Measurements from ENCODE around the gene TRIM36.
A peak's percentile ranks its signal among the peaks of the same experiment; 100 is the strongest.

Gene TRIM36, protein sequence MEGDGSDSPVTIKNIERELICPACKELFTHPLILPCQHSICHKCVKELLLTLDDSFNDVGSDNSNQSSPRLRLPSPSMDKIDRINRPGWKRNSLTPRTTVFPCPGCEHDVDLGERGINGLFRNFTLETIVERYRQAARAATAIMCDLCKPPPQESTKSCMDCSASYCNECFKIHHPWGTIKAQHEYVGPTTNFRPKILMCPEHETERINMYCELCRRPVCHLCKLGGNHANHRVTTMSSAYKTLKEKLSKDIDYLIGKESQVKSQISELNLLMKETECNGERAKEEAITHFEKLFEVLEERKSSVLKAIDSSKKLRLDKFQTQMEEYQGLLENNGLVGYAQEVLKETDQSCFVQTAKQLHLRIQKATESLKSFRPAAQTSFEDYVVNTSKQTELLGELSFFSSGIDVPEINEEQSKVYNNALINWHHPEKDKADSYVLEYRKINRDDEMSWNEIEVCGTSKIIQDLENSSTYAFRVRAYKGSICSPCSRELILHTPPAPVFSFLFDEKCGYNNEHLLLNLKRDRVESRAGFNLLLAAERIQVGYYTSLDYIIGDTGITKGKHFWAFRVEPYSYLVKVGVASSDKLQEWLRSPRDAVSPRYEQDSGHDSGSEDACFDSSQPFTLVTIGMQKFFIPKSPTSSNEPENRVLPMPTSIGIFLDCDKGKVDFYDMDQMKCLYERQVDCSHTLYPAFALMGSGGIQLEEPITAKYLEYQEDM

DNA sequence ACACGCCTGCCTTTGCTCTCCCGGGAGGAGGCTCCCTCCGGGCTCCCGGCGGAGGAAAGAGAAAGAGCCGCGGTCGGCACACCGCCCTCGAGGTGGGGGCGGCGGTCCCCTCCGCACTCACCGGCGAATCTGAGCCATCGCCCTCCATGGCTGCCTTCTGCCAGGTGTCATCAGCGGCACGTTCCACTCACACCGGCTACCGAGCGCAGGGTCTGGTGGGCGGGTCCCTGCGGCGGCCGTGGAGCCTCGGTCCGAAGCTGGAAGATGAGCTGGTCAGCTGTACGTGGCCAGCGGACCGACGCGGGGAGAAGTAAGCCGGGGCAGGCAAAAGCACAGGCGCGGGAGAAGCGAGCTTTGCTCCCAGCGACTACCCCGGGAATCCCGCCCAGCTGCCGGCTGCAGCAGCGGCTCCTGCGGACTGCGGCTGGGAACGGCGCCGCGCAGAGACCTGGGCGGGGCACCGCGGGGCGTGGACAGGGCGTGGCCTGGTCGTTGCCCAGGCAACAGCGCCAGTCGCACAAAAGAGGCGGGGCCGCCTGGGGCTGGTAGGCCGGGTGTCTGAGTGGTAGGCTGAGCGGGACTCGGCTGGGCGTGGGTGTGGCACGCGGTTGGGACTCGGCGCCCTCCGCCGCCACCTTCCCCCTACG lies at the start of gene TRIM36:
TRIM36 (minus strand) TSS at position 422 of the 647 bp plus-strand sequence; CDS start at position 148, 274 bp downstream.
- H2AFZ ChIP-seq (ENCODE audit: low read length, unreplicated experiment): peak within 1 kb of the TSS; percentile 97
- H3K4me1 ChIP-seq (ENCODE audit: control insufficient read depth, insufficient read depth, low read length, unreplicated experiment): no peaks in the 10 kb centered on the region
- no peaks in the 10 kb centered on the region for H3K36me3 ChIP-seq (ENCODE audit: insufficient read depth, low read length)
- no peaks in the 10 kb centered on the region for H3K79me2 ChIP-seq (ENCODE audit: control insufficient read depth, insufficient read depth, low read length, unreplicated experiment)
- peak within 1 kb of the TSS; percentile 8; the same call in 1 of the 2 replicates for H3K27ac ChIP-seq (ENCODE audit: low read depth, low read length)
- peaks cover 82% of the 10 kb centered on the region for H3K27me3 ChIP-seq (ENCODE audit: insufficient read depth, low read length)
- H3K4me3 ChIP-seq (ENCODE audit: low read depth, low read length): peak within 1 kb of the TSS; percentile 97

DNA sequence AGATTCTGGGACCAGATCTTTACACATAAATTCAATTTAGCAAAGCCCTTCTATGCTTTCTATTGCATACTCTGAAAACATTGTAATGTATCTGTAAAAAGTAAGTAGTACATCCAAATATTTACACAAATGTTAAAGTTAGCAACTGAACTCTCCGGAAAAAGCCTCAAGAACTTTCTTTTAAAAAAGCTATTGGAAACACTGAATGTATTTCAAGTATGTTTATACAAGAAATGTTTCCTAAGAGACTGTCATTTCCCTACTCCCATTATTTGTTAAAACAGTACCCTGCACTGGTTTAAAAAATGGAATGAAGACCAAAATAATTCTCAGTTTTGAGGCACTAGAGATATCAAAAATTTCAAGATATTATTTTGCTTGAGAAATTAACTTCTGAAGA lies 44.8 kb upstream of the TRIM36 start:
- no peaks in the 10 kb centered on the region for H3K79me2 ChIP-seq (ENCODE audit: control insufficient read depth, insufficient read depth, low read length, unreplicated experiment)
- no peaks in the 10 kb centered on the region for H3K36me3 ChIP-seq (ENCODE audit: insufficient read depth, low read length)
- no peak overlapping the region for H3K27ac ChIP-seq (ENCODE audit: low read depth, low read length)

DNA sequence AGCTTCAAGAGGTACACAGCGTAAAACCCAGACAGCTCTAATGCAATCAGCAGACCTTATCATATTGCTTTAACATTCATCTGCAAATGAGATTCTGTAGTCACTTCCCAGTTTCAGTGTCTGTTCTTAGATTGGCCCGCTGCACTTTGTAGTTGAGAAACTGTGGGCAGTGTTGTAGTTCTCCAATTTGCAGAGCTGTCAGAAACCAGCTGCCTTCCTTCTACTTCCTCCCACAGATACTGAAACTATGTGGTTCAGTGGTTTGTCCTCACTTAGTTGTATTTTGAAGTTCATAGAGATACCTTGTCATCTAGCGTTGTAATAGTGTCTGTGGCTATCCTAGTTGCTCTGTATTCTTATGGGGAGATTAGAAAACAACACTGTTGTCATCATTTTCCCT lies 39.6 kb upstream of the TRIM36 start:
- no peaks in the 10 kb centered on the region for H3K79me2 ChIP-seq (ENCODE audit: control insufficient read depth, insufficient read depth, low read length, unreplicated experiment)

More for the DNA sequence above, 44.8 kb upstream of the TRIM36 start:
- H2AFZ ChIP-seq (ENCODE audit: low read length, unreplicated experiment): no peak overlapping the region
- H3K4me1 ChIP-seq (ENCODE audit: control insufficient read depth, insufficient read depth, low read length, unreplicated experiment): no peaks in the 10 kb centered on the region
- no peak overlapping the region for H3K4me3 ChIP-seq (ENCODE audit: low read depth, low read length)
- no peaks in the 10 kb centered on the region for H3K27me3 ChIP-seq (ENCODE audit: insufficient read depth, low read length)

DNA sequence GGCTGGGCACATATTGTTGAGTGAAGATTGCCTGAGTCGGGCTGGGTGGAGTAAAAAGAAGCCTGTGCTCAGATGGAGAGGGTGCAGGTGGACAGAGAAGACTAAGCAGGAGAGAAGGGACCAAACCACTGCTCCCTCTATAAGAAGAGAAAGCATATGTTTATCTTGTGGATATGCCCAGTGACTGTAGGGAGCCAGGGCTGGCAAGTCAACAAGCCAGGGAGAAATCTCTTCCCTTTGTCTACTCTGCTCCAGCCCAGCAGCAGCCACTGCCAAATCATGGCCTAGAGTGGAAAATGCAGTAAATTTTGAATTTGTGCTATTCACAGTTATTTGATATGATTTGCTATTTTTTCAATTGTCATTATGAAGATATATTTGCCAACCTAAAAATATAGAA lies 33.2 kb upstream of the TRIM36 start:
- Histone ChIP-seq H3K4me3 (ENCODE audit: low read depth, low read length) (no peak overlapping the region), H3K27ac (ENCODE audit: low read depth, low read length) (no peak overlapping the region), H3K27me3 (ENCODE audit: insufficient read depth, low read length) (no peaks in the 10 kb centered on the region), H3K36me3 (ENCODE audit: insufficient read depth, low read length) (no peaks in the 10 kb centered on the region), H3K79me2 (ENCODE audit: control insufficient read depth, insufficient read depth, low read length, unreplicated experiment) (no peaks in the 10 kb centered on the region), H3K4me1 (ENCODE audit: control insufficient read depth, insufficient read depth, low read length, unreplicated experiment) (no peaks in the 10 kb centered on the region), H2AFZ (ENCODE audit: low read length, unreplicated experiment) (no peak overlapping the region)

More for the DNA sequence above, 39.6 kb upstream of the TRIM36 start:
- no peak overlapping the region for H3K4me3 ChIP-seq (ENCODE audit: low read depth, low read length)
- H3K27ac ChIP-seq (ENCODE audit: low read depth, low read length): no peak overlapping the region
- no peak overlapping the region for H2AFZ ChIP-seq (ENCODE audit: low read length, unreplicated experiment)
- no peaks in the 10 kb centered on the region for H3K27me3 ChIP-seq (ENCODE audit: insufficient read depth, low read length)
- no peaks in the 10 kb centered on the region for H3K36me3 ChIP-seq (ENCODE audit: insufficient read depth, low read length)
- H3K4me1 ChIP-seq (ENCODE audit: control insufficient read depth, insufficient read depth, low read length, unreplicated experiment): no peaks in the 10 kb centered on the region

DNA sequence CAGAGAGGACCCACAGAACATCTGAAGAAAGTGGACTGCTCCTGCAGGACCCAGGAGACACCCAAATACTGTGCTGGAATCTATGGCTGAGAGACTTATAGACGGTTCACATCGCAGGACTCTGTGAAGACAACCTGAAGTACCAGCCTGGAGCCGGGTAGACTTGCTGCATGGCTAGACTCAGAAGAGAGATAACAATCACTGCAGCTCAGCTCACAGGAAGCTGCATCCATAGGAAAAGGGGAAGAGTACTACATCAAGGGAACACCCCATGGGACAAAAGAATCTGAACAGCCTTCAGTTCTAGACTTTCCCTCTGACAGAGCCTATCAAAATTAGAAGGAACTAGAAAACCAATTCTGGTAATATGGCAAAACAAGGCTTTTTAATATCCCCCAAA lies 26.5 kb upstream of the TRIM36 start:
- no peaks in the 10 kb centered on the region for H3K36me3 ChIP-seq (ENCODE audit: insufficient read depth, low read length)
- no peak overlapping the region for H2AFZ ChIP-seq (ENCODE audit: low read length, unreplicated experiment)
- H3K4me3 ChIP-seq (ENCODE audit: low read depth, low read length): no peak overlapping the region
- H3K27me3 ChIP-seq (ENCODE audit: insufficient read depth, low read length): no peaks in the 10 kb centered on the region
- no peaks in the 10 kb centered on the region for H3K4me1 ChIP-seq (ENCODE audit: control insufficient read depth, insufficient read depth, low read length, unreplicated experiment)
- no peak overlapping the region for H3K27ac ChIP-seq (ENCODE audit: low read depth, low read length)
- H3K79me2 ChIP-seq (ENCODE audit: control insufficient read depth, insufficient read depth, low read length, unreplicated experiment): no peaks in the 10 kb centered on the region

DNA sequence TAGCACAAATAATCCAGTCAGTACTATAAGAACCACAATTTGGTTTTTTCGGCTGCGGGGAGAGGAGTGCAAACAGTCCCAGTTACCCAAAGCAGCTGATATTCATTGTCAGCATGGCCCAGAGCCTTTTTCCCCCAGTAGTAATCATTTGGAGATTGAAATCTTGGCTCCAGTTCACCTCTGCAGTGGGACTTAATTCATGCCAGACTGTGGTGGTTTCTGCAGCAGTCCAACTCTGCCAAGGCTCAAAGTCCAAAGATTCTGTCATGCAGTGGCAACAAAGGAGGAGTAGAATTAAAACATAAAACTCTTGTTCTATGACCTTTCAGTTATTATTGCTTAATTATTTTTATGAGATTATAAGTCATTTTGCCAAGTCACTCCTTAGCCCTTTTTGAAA lies 25.0 kb upstream of the TRIM36 start:
- no peaks in the 10 kb centered on the region for H3K4me1 ChIP-seq (ENCODE audit: control insufficient read depth, insufficient read depth, low read length, unreplicated experiment)
- no peak overlapping the region for H3K4me3 ChIP-seq (ENCODE audit: low read depth, low read length)
- H3K27me3 ChIP-seq (ENCODE audit: insufficient read depth, low read length): no peaks in the 10 kb centered on the region
- H3K27ac ChIP-seq (ENCODE audit: low read depth, low read length): no peak overlapping the region
- no peaks in the 10 kb centered on the region for H3K36me3 ChIP-seq (ENCODE audit: insufficient read depth, low read length)
- H3K79me2 ChIP-seq (ENCODE audit: control insufficient read depth, insufficient read depth, low read length, unreplicated experiment): no peaks in the 10 kb centered on the region
- H2AFZ ChIP-seq (ENCODE audit: low read length, unreplicated experiment): no peak overlapping the region

DNA sequence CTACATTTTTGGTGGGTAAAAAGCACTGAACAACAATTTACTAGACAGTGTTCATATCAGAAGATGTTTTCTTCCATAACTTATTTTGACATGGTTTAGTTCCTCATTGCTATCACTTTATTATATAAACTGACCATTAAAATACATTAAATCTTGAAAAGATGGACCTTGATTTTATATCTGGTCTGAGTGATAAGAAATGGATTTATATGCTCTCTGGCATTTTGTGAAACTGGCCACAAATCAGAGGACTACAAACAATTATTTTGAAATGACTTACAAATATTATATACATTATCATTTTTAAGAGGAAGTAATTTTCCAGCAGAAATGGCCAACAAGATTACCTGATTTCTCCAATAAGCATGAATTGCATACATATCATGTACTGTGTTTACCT lies 23.6 kb upstream of the TRIM36 start:
- Histone ChIP-seq H3K36me3 (ENCODE audit: insufficient read depth, low read length) (no peaks in the 10 kb centered on the region), H3K27ac (ENCODE audit: low read depth, low read length) (no peak overlapping the region)

DNA sequence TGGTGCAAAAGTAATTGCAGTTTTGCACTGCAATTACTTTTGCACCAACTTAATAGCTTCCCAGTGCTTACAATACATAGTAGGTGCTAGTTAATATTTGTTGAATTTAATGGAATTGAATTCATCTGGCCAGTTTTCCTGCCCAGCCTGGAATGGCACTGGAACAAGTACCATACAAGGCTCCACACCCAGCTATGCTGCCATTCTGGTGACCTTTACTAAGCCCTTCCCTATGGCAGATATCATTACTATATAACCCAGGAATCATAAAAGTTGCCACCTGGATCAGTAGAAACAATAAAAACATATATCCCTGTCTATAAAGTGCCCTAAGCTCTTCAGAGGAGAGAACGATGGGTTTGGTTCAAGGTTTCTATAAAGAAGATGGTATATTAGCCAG lies 22.4 kb upstream of the TRIM36 start:
- no peaks in the 10 kb centered on the region for H3K4me1 ChIP-seq (ENCODE audit: control insufficient read depth, insufficient read depth, low read length, unreplicated experiment)
- H2AFZ ChIP-seq (ENCODE audit: low read length, unreplicated experiment): no peak overlapping the region
- H3K4me3 ChIP-seq (ENCODE audit: low read depth, low read length): no peak overlapping the region
- H3K27ac ChIP-seq (ENCODE audit: low read depth, low read length): no peak overlapping the region
- no peaks in the 10 kb centered on the region for H3K79me2 ChIP-seq (ENCODE audit: control insufficient read depth, insufficient read depth, low read length, unreplicated experiment)
- H3K27me3 ChIP-seq (ENCODE audit: insufficient read depth, low read length): no peaks in the 10 kb centered on the region
- no peaks in the 10 kb centered on the region for H3K36me3 ChIP-seq (ENCODE audit: insufficient read depth, low read length)

More for the DNA sequence above, 23.6 kb upstream of the TRIM36 start:
- H3K79me2 ChIP-seq (ENCODE audit: control insufficient read depth, insufficient read depth, low read length, unreplicated experiment): no peaks in the 10 kb centered on the region
- no peak overlapping the region for H3K4me3 ChIP-seq (ENCODE audit: low read depth, low read length)
- no peaks in the 10 kb centered on the region for H3K27me3 ChIP-seq (ENCODE audit: insufficient read depth, low read length)
- no peaks in the 10 kb centered on the region for H3K4me1 ChIP-seq (ENCODE audit: control insufficient read depth, insufficient read depth, low read length, unreplicated experiment)
- no peak overlapping the region for H2AFZ ChIP-seq (ENCODE audit: low read length, unreplicated experiment)

DNA sequence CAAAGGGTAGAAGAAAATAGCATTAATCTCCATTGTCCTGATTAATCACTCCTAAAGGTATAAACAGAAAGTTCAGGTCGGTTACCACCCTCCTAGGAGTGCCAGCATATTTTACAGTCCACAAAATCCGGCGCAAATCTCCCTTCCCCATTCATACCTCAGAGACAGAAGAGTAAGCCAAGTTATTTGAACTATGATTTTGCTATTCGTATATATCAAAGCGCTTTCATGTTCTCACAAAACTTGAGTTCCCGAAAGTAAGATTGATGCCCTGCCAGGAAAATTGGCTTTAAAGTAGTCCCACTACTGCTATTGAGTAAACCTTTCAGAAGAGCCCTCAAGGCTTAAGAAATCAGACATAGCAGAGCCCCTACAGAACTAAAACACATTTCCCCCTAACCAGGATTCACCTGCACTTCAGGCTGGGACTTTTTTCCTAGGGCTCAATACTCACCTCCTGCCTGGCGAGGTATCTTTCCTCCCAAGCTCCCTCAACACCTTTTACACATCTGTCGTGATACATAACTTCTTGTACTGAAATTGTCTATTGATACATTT lies 21.8 kb upstream of the TRIM36 start:
- Histone ChIP-seq H3K4me1 (ENCODE audit: control insufficient read depth, insufficient read depth, low read length, unreplicated experiment) (no peaks in the 10 kb centered on the region), H2AFZ (ENCODE audit: low read length, unreplicated experiment) (no peak overlapping the region), H3K36me3 (ENCODE audit: insufficient read depth, low read length) (no peaks in the 10 kb centered on the region), H3K4me3 (ENCODE audit: low read depth, low read length) (no peak overlapping the region), H3K27me3 (ENCODE audit: insufficient read depth, low read length) (no peaks in the 10 kb centered on the region), H3K27ac (ENCODE audit: low read depth, low read length) (no peak overlapping the region), H3K79me2 (ENCODE audit: control insufficient read depth, insufficient read depth, low read length, unreplicated experiment) (no peaks in the 10 kb centered on the region)

DNA sequence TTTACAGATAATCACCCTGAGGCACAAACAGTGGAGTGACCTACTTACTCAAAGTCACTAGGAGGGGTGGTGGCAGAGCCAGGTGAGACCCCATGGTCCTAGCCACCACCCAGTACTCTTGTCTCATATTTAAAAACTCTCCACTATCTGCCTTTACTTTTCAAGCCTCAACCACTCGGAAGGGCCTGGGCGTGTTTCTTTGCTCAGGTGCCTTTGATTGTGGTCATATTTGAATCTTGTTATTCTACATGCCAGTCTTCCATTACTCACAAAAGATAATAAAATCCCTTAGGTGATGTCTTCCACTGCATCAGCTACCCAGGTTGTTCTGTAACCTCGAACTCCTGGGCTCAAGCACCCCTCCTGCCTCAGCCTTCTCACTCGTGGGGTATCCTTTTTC lies 20.7 kb upstream of the TRIM36 start:
- Histone ChIP-seq H3K36me3 (ENCODE audit: insufficient read depth, low read length) (no peaks in the 10 kb centered on the region), H3K79me2 (ENCODE audit: control insufficient read depth, insufficient read depth, low read length, unreplicated experiment) (no peaks in the 10 kb centered on the region), H2AFZ (ENCODE audit: low read length, unreplicated experiment) (no peak overlapping the region), H3K4me1 (ENCODE audit: control insufficient read depth, insufficient read depth, low read length, unreplicated experiment) (no peaks in the 10 kb centered on the region), H3K27ac (ENCODE audit: low read depth, low read length) (no peak overlapping the region), H3K27me3 (ENCODE audit: insufficient read depth, low read length) (no peaks in the 10 kb centered on the region), H3K4me3 (ENCODE audit: low read depth, low read length) (no peak overlapping the region)
